ENCODE measurements around the gene KCNMB2.

Gene KCNMB2

DNA sequence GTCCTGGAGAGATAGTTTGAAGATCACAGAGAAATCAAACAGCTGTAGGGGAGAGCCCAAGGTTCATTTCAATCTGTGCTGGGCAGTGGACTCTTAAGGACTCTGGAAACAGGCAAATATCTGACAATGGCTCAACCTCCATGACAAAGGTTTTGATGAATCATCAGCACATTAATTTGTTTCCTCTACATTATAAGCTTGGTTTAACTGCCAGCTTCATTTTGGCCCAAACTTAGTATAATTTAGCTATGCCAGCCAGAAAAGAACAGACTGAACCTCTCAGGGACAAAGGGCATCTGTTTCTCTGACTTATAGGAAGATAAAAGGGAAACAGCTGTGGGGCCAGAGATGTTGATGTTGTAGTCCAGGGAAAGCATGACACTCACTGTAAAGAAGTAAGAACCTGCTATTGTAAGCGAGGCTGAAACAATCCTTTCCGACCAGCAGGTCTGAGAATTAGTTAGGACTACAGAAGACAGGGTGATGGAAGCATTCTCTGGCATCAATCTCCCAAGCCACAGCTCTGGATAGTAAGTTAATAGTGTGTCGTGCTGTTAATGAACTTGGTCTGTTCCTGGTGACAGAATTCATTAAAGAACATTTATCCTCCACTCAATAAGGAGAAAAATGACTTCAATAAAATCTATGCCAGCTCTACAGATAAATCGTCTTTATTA, 110.1 kb downstream of the KCNMB2 start:
- DNase-seq (ENCODE audit: low read depth in 2 of 2) = no peak

DNA sequence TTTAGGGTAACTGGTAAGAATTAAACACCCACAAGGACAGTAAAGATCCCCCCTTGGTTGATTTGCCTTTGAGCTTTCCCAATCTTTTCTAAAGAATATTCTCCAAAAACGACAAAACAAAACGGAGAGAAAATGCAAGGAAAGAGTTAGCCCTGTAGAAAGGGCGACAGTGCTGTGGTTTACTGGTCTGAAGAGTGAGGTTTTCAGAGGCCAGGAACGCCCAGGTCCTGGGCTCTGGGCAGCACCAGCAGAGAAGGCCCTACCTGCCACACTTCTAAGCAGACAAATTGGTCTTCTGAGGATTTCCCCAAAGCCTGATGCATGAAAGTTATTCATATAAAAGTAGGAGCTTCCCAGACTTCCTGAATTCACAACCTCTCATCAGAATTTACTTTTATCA, 119.3 kb downstream of the KCNMB2 start:
- no peak for DNase-seq (ENCODE audit: low read depth in 2 of 2)

DNA sequence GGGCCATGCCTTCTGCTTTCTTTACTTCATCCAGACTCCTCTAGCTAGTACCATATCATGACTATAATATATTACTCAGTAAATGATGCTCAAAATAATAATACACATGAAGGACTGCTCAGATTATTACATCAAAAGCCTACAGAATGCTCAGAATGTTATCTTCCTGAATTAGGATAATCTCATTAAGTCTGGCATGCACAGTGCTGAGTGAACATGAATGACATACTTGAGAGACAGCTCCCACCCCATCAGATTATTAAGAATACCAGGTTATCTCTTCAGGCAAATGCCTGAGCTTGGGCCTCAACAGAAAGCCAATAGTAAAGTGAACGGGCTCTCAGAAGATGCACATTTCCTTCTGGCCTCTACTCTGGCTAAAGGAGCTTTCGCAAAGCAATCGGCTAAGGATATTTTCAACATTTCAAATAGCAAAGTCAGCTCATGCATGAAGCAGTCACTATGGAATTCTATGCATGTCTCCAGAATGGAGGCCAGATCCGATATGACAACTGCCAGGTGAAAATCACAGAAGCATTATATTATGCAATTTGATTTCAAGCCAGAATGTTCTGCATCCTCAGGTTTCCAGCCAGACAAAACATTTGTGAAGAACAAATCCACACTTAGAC, 122.6 kb downstream of the KCNMB2 start:
- DNase-seq (ENCODE audit: low read depth in 2 of 2) = no peak

DNA sequence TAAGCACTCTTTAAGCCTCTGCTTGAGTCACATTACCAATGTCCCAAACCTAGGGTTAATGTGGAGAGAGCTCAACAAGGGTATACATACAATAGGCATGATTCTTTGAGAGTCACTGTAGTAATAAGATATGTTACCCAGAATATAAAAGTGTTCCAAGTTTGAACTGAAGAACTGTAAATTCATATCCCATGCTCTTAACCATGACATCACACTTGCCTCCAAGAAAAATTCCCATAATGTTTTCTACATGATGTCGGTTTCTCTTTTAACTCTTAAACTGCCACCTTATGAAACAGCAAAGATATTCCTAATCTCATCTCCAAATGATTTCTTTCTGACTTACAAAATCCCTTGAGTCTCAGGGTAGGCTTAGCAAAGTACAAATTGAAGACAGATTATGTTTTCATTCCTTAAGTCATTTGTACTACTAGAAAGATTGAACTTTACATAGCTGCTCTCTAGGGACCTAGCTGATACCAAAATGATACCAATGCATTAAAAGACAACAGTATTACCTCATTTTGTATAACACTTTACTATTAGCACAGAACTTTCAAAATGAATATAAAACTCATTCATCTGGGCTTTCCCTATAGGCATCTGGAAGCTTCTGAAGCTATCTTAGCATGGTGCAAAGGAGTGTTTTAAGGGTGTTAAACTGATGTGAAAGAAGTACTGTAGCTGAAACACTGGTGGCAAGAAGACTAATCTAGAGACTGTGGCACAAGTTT, 127.1 kb downstream of the KCNMB2 start:
- no peak for DNase-seq (ENCODE audit: low read depth in 2 of 2)

DNA sequence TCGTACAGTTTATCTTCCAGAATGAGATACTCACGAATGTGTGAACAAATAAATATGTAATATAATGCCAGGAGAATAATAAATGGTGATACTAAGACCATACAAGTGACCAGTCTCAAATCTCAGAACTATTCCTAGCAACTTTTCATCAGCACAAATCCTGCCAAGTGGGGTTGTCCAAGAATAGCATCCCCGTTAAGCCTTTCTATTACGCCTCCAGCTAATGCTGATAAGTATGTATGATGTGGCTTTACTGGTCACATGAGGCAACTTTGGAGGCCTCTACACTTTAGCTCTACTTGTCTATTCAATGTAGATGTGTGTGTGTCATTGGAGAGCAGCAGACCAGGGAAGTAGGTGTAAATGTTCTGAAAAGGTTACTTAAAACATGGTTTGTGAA, 129.5 kb downstream of the KCNMB2 start:
- no peak for DNase-seq (ENCODE audit: low read depth in 2 of 2)

DNA sequence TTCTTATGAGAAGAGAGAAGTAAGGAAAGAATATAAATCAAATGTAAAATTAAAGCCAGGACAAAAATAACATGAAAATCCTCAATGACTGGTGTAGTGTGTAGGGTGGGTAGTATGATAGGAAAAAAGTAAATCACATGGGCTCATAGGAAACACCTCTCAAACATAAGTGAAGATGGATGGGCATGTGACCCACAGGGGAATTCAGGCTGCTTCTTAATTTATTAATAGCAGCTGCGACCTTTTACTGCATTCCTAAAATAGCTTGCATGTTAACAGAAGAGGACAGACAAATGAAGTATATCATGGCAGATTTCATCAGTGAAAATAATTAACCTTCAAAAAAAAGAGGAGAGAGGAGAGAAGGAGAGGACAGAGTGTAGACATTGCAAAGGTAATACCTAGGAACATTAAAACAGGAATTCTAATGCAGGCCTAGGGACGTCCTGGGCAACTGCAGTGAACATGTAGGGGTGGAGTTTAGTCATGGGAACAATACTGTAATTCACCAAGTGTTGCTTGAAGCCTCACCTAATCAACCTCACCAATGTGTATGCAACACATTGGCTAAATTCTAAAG, 132.9 kb downstream of the KCNMB2 start:
- no peak for DNase-seq (ENCODE audit: low read depth in 2 of 2)

DNA sequence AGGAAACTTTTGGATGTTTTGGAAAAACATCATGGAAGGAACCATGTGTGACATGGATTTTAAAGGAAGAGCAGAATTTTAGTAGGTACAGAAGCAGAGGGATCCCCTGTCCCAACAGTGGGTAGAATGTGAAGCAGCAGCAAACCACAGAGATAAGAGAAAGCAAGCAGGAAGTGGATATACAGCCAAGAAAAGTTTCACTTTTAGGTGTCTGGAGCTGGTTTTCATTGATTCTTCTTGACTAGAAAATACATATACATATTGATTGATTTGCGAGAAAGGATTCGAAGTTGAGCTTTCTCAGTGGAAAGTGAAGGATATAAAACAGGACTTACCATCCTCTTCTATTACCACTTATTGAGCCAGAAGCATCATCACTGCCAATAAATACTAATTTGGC, 133.5 kb downstream of the KCNMB2 start:
- DNase-seq (ENCODE audit: low read depth in 2 of 2) = no peak

DNA sequence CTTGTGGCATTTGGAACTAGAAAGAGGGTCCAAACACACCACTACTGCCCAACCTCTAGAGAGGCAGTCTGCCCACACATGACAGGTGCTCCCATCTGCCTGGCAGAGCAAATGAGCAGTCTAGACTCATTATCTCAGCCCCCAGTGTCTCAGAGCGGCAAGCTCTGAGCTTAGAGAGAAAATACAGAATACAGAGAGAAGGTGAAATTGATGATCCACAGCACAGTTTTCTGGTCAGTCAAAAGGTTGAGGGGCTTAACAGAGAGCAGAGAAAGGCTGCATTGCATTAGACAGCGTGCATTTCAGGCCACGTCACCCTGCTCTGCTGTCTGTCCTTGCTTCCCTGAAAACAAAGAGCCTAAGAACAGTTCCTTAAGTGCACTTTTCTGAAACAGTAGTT, 135.1 kb downstream of the KCNMB2 start:
- no peak for DNase-seq (ENCODE audit: low read depth in 2 of 2)

DNA sequence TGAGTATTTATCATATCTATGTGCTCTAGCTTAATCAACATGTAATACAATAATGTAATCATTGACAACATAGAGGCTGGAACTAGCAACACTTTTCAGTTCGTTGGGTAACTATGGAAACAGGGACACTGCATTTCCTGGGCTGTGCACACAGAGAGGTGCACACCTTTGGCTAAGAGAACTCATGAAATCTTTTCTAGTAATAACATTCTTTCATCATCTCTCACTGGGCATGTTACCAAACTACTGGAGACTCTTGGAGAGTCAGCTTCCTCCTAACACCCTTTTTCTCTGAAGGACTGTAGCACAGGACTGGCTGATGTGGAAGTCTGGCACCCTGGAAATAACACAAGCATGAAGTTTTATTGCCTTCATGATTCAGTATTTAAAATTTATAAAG, 135.6 kb downstream of the KCNMB2 start:
- no peak for DNase-seq (ENCODE audit: low read depth in 2 of 2)

DNA sequence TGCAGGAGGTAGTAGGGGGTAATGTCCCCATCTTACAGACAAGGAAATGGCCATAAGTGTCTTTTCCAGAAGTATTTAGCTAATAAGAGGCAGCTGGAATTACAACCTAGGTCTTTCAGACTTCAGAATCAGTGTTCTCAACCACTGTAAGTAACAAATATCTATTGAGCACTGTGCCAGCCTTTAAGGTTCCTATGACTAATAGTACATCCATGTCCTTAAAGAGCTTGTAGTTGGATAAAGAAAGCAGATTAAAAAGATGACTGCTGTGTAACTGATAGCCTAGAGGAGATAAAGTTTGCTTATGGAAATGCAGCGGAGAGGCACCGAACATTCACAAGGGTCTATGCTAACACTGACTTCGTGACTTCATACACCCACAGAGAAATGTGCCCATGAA, 136.0 kb downstream of the KCNMB2 start:
- no peak for DNase-seq (ENCODE audit: low read depth in 2 of 2)

DNA sequence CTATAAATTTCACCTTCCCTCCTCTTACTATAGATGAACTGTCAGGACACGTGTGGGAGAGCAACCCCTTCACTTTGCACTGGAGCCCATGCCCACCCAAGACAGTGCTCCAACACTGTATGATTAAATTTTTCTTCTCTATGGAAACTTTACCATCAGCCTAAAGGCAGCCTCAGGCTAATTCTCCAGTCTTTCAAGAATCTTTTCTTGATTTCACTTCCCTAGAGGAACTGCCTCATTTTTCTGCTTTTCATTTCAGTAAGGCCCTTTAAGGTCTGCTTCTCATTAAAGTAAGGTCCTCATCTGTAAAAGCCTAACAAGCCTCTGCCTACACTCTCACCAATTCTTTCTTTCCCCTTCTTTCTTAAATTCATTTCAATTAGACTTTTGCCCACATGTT, 137.3 kb downstream of the KCNMB2 start:
- no peak for DNase-seq (ENCODE audit: low read depth in 2 of 2)

DNA sequence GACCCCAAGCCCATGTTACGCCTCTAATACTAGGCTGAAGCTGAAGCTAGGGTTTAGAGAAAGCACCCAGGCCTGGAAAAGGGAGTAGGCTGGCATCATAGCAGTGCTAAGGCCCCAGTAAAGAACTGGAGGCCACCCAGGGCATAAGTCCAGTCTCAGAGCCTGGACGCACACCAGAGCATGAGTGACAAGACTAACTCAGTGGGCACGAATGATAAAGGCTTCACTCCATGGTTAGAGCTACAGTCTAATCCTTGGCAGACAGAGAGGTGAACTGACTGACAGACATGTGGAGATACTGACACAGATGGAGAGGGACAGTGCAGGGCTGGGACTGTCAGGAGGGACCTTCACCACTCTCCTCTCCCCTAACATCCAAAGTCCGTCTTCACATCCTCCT, 139.8 kb downstream of the KCNMB2 start:
- DNase-seq (ENCODE audit: low read depth in 2 of 2) = no peak

DNA sequence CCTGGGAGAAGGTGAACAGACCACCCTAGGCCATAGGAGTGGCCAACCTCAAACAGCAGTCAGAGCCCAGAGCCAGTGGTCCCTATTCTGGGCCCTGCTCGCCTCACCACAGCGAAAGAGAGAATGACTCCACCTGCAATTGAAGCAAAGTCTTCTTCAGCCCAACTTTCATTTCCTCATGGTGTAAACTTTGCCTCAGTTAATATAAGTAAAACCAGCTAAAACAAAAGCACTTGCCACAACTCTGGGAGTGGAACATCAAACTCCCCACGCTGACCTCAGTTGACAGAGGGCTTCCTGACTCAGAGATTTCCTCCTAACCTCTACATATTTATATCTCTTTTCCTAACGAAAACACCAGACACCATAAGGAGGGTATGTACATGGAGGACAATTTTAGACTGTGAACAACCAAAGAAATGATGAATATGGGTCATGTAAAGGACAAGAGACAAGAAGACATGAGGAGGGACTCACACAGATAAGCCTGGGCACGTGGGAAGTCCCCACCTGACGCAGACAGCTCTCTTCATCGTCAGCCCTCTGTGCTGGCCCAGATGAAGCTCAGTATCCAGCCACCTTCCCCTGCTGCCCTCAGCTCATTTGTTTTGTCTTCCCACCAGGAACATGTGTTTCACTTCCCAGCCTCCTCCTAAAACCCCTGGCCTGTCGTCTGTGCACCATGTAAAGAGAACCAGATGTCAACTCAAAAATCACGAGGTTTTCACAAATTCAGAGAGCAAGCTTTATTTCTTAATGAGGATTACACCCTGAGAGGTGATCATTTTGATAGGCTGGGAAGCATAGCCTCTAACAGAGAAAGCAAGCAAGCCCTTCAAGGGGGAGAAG, 140.9 kb downstream of the KCNMB2 start:
- DNase-seq (ENCODE audit: low read depth in 2 of 2) = no peak

DNA sequence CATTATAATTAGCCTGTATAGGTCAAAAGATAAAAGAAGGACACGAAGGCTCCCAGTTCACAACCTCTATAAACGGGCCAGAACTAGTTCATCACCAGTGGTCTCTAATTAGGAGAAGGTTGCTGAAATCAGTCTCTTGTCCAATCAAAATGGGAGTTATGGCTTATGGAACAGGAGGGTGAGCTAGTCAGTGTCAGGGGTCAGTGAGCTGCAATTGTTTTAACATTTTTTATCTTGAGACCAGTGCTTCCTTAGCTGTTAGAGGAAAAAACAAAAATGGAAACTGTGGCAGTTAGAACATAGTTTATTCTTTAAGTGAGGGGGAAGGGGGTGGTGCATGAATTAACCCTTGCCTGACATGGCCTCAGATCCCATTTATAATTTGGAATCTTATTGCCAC, 141.7 kb downstream of the KCNMB2 start:
- no peak for DNase-seq (ENCODE audit: low read depth in 2 of 2)

DNA sequence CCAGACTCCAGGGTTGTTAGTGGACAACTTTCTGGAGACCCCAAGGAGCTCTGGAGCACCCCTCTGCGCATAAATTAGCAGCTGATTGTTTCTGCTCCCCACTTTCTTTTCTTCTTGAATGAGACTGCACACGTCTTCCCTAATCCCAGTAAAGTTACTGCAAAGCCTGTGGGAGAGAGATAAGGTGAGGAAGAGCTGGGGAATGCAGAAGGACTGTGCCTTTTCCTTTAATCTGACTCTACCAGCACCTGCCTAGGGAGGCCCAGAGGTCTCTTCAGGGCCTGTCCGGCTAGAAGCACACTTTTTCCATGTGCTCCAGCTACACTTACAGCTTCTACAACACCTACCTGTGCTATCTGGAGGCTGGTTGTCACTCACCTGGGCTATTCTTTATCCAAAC, 143.8 kb downstream of the KCNMB2 start:
- DNase-seq (ENCODE audit: low read depth in 2 of 2) = no peak

DNA sequence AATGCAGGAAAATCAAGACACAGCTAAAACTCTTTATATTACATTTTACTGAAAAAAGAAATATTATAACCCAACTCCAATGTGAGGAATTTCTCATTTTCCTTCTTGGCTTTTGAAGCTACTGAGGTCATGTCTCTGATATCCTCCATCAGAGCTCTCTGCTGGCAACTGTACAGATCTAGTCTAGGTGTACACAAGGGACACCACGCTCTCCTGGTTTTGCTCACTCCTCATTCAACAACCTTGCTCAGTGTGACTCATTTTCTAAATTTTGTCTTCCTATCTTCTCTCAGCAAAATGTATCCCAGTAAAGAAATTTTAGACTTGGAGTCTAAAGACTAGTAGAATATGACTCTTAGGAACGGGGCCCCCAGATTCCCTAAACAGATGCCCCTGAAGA, 144.3 kb downstream of the KCNMB2 start:
- DNase-seq (ENCODE audit: low read depth in 2 of 2) = no peak

DNA sequence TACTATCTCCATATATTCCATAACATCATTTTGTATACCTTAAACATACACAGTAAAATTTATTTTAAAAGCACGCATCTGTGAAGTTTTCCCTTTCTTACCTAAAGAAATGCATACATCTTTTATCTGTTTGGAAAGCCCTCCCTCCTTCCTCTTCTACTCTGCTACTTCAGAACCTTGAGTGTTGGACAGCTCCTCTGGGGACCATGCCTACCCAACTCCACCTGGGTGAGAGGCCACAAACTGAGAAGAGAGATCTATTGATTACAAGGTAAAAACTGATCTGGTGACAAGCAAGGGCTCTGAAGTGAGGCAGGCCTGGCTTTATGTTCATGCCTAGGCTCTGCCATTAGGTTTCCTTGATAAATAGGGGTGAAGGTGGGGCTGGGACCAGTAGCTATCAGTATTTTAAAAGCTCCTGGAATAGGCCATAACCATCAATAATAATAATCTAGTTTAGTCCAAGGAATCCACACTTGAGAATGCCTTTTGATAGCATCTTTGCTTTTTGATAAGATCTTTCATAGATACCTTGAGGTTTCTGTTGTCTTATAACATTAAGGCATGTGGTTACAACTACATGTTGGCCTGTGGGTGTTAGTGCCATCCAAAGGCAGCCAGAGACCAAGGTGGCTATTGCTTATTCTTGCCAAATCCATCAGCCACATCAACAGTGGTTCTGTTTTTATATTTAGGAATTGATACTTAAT, 148.8 kb downstream of the KCNMB2 start:
- DNase-seq (ENCODE audit: low read depth in 2 of 2) = no peak

DNA sequence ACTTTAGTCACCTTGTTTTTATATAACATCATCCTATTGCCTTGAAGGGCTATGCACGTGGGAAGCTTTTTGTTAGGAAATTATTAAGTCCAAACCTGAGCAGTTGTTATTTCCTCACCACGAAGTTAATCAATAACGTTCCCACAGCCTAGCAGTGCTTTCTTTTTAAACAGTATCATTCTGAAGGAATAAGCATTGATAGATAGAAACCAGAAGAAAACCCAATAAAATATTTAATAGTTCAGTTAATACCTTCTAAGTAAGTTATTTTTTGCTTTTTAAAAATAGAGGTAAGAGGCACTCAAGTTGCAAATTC, 149.3 kb downstream of the KCNMB2 start:
- no peak for DNase-seq (ENCODE audit: low read depth in 2 of 2)

DNA sequence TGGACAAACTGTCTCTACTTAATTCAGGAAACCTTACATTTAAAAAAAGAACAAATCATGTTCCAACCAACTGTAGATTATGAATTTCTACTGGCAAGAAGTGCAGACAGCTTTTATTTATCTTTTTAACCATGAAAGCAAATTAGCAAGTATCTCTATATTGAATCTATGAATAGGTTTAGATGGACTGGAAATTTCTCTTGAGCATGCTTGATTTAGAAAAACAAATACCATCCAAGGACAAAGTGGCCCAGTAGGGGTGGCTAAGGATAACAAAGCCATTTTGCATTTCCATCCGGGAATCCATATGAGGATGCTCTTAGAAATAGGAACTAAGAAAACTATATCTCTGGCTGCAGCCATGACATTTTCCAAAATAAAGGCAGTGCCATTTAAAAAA, 150.6 kb downstream of the KCNMB2 start:
- no peak for DNase-seq (ENCODE audit: low read depth in 2 of 2)

DNA sequence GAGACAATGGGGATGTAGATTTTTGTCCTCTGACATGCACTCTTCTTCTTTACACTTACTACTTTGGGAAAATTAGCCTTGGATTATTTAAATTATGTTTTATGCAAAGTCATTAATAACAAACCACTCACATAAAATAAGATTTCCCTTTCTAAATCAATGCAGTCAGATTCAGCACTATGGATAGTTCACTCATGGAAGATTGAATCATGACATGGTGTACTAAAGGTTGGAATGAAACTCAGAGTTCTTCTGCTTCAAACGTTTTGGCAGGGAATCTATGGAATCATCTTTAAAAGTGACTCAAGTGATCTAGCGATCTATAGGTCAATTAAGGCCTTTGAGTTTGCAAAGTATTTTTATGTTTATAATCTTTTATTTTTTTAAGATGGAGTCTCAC, 154.3 kb downstream of the KCNMB2 start:
- no peak for DNase-seq (ENCODE audit: low read depth in 2 of 2)

DNA sequence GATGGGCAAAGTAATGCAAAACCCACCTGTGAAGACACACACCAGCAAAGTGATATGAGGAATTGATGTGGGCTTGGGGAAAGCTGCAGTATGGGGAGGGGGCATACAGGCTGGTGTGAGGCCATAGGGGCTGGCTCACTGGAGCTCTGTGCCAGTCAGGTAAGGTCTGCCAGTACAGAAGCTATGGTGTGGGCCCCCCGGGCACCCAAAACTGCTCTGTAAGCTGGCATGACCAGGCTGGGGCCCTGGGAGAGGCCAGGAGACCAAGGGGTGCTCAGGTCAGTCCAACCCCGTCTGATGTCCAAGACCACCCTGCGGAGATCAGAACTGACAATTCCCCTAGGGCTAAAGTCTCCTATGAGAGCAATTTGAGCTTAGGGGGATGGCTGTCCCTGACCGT, 163.1 kb downstream of the KCNMB2 start:
- no peak for DNase-seq (ENCODE audit: low read depth in 2 of 2)

DNA sequence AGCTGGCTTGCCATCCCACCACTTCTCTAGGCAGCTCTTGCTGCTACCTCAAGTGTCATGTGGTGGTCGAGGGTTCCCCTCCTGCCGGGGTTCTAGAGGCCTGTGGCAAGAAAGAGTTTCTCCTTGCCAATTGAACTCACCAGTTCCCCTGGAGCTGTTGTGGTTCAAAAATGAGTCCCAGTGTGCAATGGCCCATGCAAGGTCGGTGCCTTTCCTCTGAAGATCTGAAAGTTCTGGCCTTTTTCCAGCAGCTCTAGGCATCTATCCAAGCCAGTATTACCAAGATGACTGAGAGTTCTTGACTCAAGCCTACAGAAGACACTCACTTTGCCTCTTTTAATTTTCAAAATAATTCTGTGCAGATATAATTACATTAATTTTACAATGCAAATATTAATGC, 163.6 kb downstream of the KCNMB2 start:
- DNase-seq (ENCODE audit: low read depth in 2 of 2) = no peak
